SU-DHL-6 (cell line): ENCODE data around the gene LRCH2.

ENCODE experiments used
- EZH2phosphoT487 ChIP-seq: fragments of 200-600 bp; sonication (generic), shearing (Covaris generic); conservative IDR thresholded peaks from 2 replicates; pipeline ENCODE4 v1.6.1; 2018; ENCODE audit warnings: mild to moderate bottlenecking, antibody characterized with exemption, low read length, moderate library complexity, mixed read lengths
- TF ChIP-seq, protein P1 (sequence below): fragments of 200-600 bp; sonication (generic); IDR thresholded peaks from one replicate; pipeline ENCODE4 v1.5.1; 2017; ENCODE audit warnings: antibody characterized with exemption, mild to moderate bottlenecking, low read length, moderate library complexity; ENCODE audit not compliant: insufficient read depth, poor library complexity, severe bottlenecking

DNA sequence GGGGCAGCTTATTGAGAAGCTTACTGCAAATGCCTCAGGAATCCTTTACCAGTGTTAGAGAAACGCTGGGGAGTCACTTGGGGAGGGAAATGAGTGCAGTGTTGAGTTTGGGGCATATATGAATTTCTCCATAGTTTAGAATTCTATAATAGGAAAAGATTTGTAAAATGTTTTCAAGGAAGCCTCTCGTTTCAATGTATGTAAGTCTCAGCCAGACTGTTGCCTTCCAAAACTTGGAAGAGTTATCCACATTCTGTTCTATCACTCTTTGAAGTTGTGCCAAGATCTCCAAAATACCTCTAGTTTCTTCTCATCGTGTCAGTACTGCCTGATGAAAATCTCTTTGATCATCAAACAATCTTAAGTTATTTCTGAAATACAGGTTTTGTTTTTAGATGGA is 565 bp upstream of the LRCH2 start:
- TF ChIP-seq, protein P1, sequence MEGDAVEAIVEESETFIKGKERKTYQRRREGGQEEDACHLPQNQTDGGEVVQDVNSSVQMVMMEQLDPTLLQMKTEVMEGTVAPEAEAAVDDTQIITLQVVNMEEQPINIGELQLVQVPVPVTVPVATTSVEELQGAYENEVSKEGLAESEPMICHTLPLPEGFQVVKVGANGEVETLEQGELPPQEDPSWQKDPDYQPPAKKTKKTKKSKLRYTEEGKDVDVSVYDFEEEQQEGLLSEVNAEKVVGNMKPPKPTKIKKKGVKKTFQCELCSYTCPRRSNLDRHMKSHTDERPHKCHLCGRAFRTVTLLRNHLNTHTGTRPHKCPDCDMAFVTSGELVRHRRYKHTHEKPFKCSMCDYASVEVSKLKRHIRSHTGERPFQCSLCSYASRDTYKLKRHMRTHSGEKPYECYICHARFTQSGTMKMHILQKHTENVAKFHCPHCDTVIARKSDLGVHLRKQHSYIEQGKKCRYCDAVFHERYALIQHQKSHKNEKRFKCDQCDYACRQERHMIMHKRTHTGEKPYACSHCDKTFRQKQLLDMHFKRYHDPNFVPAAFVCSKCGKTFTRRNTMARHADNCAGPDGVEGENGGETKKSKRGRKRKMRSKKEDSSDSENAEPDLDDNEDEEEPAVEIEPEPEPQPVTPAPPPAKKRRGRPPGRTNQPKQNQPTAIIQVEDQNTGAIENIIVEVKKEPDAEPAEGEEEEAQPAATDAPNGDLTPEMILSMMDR: no peak
- TF ChIP-seq EZH2phosphoT487: no peak
